Activated CD4-positive, alpha-beta T cell treated with anti-CD3 and anti-CD28 coated beads for 1 hour (primary cell): ENCODE results near the gene RAB3GAP1.

Experiments
- DNase-seq: peaks from one replicate; pipeline ENCODE4 v3.0.0-alpha.2; 2020

RAB3GAP1 gene

DNA sequence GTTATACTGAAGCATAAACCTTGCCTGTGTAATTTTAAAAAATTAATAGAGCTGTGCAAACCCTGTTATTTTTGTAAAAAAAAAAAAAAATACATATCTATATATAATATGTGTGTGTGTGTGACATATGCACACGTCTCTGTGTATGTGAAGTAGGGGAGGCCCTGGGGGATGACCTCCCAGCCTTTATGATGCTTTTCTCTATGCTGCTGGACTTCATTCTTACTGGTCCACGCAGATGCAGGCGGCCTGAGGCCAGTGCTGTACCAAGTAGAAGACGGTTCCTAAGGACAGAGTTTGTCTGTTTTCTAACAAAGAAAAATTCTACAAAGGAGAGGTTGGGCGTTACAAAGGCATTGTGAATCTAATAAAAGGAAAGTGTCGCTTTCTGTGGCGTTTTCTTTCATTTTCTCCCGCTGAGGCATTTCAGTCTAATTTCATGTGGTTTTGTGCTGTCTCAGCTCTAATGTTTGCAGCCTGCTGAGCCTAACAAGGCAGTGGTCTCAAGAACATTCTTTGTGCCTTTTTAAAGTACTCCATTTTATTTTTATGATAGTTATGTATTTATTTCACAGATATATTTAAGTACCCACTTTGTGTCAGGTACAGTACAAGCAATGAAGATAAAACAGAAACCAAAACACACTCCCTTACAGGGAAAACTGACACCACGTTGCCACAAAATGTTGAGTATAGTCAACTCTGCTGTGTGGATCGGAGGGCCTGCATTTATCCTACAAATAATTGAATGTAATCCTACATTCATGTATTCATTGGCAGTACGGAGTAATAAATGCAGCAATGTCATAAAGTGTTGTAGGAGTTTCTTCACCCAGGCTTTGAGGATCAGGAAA, 118.0 kb downstream of the RAB3GAP1 start:
- DNase-seq: no peak

GRCh38 chr2:135174049-135174809, 122.1 kb downstream of the RAB3GAP1 start:
- no peak for DNase-seq

DNA sequence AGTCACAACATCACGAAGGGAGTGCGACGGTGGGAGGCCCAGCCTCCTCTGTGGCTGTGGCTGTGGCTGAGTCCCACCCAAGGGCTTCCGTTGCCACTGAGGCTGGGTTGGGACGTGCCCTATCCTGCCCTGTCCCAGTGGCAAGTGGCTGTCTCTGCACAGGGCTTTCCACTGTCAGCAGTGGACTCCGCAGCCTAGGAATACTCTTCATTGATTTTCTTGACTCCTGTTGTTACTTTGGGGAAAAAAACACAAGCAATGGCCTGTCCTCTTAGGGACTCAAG, 122.7 kb downstream of the RAB3GAP1 start:
- no peak for DNase-seq

- no peak for DNase-seq
Measured at GRCh38 chr2:135175177-135175576, 123.1 kb downstream of the RAB3GAP1 start.

- DNase-seq: no peak
Measured at GRCh38 chr2:135179689-135180088, 127.6 kb downstream of the RAB3GAP1 start.

DNA sequence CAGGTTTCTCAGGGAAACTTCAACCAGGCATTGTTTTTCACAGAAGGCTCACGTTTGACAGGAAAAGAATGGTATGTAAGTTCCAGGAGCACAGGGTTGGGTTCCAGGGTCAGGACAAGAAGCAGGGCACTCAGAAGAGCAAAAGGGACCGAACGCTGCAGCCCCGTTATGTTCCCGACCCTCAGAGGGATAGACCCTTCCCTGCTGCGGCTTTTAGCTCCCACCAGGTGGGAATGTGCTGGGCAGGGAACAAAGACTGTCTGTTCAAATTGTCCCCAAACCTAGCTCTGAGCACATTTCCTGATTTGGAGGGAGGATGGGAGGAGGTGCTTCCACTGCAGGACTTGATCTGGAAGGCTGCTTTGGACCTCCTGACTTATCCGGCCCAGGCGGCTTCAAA, 130.1 kb downstream of the RAB3GAP1 start:
- no peak for DNase-seq

DNA sequence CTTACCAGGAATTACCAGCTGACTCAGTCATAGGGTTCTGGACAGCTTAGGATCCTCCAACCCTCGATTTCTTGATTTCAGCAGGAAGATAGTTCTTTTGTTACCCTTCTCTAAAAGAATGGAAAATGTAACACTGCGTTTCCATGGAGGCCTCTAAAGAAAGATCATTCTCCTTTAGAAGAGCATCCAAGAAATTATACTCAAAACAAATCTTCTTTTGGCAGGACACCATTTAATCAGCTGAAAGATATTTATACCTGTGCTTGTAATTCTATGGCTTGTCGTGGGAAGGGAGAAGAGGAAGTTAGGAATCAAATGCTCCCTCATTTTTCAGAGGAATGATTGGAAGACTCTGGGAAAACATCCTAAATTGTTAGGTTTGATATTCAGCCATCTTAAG, 130.5 kb downstream of the RAB3GAP1 start:
- DNase-seq: no peak

- DNase-seq: no peak
Measured at GRCh38 chr2:135183822-135184221, 131.7 kb downstream of the RAB3GAP1 start.

DNA sequence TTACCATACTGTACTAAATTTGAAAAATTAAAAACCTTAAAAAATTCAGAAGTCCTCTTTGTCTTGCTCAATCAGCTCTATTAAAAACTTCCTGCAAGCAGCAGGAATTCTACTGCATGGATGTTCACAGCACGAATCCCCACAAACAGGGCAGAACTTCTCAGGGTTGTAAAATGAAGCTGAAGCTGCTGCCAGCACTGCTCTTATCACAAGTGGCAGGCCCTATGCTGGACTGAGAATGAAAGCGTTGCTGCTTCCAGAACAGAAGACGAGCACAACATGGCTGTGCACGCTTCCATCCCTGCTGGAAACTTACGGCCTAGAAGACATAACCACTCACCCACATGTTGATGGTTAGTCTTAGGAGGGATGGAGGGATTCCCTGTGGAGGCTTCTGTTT, 134.0 kb downstream of the RAB3GAP1 start:
- DNase-seq: no peak

DNA sequence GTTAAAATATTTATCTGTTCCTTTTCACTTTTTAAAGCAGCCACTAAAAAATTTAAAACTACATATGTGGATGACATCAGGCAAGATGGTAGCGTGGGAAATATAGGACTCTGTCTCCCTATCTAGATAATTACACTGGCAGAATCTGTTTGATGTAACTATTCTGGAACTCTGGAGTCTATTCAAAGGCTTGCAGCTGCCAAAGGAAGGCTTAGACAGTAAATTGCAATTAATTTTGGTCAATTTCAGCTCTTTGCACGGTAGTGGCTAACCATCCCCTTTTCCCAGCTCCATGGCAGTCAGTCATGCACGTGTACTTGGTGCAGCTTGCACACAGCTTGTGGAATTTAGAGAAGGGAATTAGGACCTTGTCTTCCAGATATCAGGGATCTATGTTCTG, 135.2 kb downstream of the RAB3GAP1 start:
- no peak for DNase-seq

GRCh38 chr2:135189148-135189547, 137.1 kb downstream of the RAB3GAP1 start:
- DNase-seq: no peak

DNA sequence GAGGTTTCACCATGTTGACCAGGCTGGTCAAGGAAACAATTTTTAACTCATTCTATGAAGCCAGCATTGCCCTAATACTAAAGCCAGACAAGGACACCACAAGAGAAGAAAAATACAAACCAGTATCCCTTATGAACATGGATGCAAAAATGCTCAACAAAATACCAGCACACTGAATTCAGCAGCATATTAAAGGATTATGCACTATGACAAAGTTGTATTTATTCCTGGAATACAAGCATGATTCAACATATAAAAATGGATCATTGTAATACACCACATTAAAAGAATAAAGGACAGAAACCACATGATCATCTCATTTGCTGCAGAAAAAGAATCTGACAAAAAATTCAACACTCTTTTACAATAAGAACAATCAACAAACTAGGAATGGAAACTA, 138.7 kb downstream of the RAB3GAP1 start:
- no peak for DNase-seq

- no peak for DNase-seq
Measured at GRCh38 chr2:135198481-135198880, 146.4 kb downstream of the RAB3GAP1 start.

GRCh38 chr2:135202751-135203150, 150.7 kb downstream of the RAB3GAP1 start:
- DNase-seq: no peak

GRCh38 chr2:135203944-135204343, 151.9 kb downstream of the RAB3GAP1 start:
- DNase-seq: no peak

GRCh38 chr2:135208016-135208415, 155.9 kb downstream of the RAB3GAP1 start:
- DNase-seq: no peak

DNA sequence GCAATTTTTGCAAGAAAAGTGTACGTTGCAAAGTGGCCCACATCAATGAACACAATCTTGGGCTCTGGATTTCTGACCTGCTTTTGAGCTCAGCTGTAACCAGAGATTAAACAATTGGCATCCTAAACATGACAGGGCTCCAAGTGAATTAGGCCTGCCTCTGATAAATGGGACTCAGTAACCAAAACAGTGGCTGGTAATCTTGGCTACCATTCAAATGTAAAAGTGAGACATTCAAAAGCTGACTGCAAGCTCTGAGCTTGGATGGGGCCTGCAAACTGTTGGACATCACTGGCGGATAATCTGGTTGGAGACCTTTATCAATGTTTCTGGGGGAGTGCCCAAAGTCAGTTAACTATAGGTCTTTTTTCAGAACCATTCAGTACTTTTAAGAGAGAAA, 160.7 kb downstream of the RAB3GAP1 start:
- no peak for DNase-seq

DNA sequence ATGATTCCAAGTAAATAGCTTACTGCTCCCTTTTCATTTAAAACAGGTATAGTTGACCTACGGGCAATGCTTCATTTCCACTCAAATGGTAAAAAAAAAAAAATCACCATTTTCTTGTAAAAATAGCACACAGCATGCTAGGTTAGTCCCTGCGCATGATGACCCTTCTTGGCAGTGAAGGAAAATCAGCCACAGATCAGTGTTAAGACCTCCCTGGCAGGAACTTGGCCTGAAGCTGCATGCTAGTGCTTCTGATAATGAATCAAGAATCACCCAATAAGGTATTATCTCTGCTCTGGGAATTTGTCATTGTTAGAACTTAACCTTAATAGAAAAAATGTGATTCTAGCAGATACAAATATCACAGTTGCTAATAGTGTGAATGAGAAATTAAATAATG, 166.3 kb downstream of the RAB3GAP1 start:
- DNase-seq: no peak

DNA sequence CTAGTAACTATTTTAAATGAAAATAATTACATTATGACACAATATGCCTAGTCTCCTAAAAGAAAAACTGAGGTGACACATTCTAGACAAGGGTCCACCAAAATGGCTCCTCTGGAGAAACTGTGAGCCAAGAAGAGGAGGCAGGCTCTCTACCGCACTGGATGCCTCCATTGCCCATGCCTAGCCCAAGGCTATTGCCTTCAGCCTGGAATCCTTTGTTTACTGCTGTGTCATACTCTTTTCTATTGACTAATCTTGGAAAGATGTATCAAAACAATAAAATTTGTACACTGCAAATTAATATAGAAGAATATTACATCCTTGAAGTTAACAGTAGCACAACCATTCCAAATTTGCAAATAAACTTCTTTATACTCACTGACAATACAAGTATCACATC, 167.1 kb downstream of the RAB3GAP1 start:
- no peak for DNase-seq
